Memory B cell (primary cell): ENCODE results near the gene SLCO2A1.

Experiments used
- ATAC-seq: fragments of 150-1000 bp; cut with Tn5 transposase; 2 replicates; pipeline ENCODE4 v1.10.0; 2021; ENCODE audit warnings: low read depth, mild to moderate bottlenecking, moderate library complexity
- DNase-seq, 2 donors: peaks; one replicate each; pipeline ENCODE4 v3.0.0; 2022; ENCODE audit warnings: low spot score in 2 of 2
- H3K27ac Mint-ChIP-seq: one replicate; pipeline ENCODE4 v1.8.0; 2022; ENCODE audit warnings: mild to moderate bottlenecking, moderate library complexity, mixed read lengths
- H3K27me3 Mint-ChIP-seq: one replicate; pipeline ENCODE4 v1.8.0; 2022; ENCODE audit warnings: mixed read lengths
- H3K36me3 Mint-ChIP-seq: one replicate; pipeline ENCODE4 v1.8.0; 2022; ENCODE audit warnings: mild to moderate bottlenecking, mixed read lengths
- H3K4me1 Mint-ChIP-seq: one replicate; pipeline ENCODE4 v1.8.0; 2022; ENCODE audit warnings: mixed read lengths
- H3K4me3 Mint-ChIP-seq: one replicate; pipeline ENCODE4 v1.8.0; 2022; ENCODE audit warnings: mild to moderate bottlenecking, moderate library complexity, mixed read lengths
- H3K9me3 Mint-ChIP-seq: one replicate; pipeline ENCODE4 v1.8.0; 2022; ENCODE audit warnings: mixed read lengths

The SLCO2A1 gene

DNA sequence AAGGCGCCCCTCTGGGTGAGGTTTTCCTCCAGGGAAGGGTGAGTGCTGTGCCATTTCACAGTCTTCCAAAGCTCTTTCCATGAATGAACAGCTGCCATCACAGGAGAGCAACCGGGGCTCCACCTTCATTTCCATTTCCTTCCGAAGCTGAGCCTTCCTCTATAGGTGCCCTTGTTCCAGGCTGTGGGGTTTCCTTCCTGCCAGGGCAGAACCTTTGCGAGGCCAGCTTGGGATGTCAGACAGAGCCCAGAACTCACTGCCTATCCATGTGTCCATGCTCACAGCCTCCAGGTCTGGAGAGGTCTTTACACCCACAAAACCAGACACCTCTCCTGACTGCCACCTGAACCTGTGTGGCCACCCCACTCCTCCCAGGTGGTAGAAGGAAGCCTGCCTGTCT is 49.2 kb downstream of the SLCO2A1 start:
- no peak overlapping the region for H3K27ac Mint-ChIP-seq
- DNase-seq (no peak), ATAC-seq (no peak)
- H3K9me3 Mint-ChIP-seq = no peaks in the 10 kb centered on the region
- H3K36me3 Mint-ChIP-seq = no peaks in the 10 kb centered on the region
- no peaks in the 10 kb centered on the region for H3K4me1 Mint-ChIP-seq
- peaks cover 15% of the 10 kb centered on the region for H3K27me3 Mint-ChIP-seq
- no peak overlapping the region for H3K4me3 Mint-ChIP-seq

DNA sequence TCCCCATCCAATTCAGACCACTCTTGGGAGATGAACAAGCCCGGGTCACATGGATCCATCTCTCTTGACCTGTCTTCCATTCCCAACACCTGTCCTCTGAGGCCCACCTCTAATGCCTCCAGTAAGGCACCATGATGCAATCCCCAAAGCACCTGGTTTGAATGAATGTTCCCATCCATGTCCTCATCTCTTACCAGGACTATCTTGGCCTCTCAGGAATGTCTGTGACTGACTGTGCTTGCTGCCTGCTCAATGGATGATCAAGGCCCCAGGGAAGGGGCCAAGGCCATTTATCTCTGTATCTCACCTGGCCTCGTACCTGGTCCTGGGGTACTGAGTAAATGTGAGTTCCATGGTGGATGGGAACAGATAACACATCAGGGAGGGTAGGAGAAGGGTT is 49.7 kb downstream of the SLCO2A1 start:
- Mint-ChIP-seq H3K9me3 (no peaks in the 10 kb centered on the region), H3K4me3 (no peak overlapping the region), H3K4me1 (no peaks in the 10 kb centered on the region), H3K27ac (no peak overlapping the region), H3K36me3 (no peaks in the 10 kb centered on the region), H3K27me3 (peaks cover 18% of the 10 kb centered on the region)
- DNase-seq (no peak), ATAC-seq (no peak)

DNA sequence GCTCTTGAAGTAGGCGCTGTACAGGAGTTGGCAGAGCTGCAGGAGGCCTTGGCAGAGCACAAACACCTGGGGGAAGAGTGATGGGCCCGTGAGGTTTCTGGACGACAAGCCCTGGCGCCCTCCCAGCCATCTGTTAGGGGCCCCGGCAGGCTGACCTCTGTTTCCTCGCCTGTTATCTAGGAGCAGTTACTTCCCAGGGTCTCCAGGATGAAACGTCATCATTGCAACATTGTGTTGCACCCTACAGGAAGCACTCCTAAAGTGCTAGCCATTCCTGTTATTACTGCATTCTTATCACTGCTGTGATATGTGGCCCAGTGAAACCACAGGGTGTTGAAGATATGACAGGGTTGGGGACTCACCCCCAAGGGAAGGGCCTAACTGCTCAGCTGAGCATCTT is 50.2 kb downstream of the SLCO2A1 start:
- Mint-ChIP-seq H3K4me3 (no peak overlapping the region), H3K36me3 (no peaks in the 10 kb centered on the region), H3K4me1 (no peaks in the 10 kb centered on the region), H3K27me3 (peaks cover 19% of the 10 kb centered on the region), H3K27ac (no peak overlapping the region), H3K9me3 (no peaks in the 10 kb centered on the region)
- ATAC-seq = no peak
- no peak for DNase-seq

DNA sequence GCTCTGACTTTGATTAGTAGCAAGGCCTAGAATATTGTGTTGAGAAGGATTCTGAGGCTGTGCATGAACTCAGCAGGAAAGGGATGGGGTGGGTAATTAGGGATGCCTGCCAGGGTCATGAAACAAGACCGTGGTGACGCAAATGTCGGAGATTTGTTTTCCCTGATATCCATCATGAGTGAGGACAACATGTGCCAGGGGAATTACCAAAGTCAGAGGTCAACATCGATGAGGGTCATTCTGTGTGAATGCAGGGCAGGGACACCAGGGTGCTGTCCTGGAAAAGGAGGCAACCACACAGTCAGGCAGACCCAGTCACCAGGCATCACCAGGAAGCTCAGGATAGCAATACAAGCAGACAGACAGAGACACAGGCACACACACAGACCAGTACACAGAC is 52.2 kb downstream of the SLCO2A1 start:
- H3K4me1 Mint-ChIP-seq = no peaks in the 10 kb centered on the region
- DNase-seq = no peak
- no peaks in the 10 kb centered on the region for H3K9me3 Mint-ChIP-seq
- no peak for ATAC-seq
- H3K4me3 Mint-ChIP-seq = no peak overlapping the region
- H3K27ac Mint-ChIP-seq = no peak overlapping the region
- peaks cover 11% of the 10 kb centered on the region for H3K27me3 Mint-ChIP-seq
- no peaks in the 10 kb centered on the region for H3K36me3 Mint-ChIP-seq

DNA sequence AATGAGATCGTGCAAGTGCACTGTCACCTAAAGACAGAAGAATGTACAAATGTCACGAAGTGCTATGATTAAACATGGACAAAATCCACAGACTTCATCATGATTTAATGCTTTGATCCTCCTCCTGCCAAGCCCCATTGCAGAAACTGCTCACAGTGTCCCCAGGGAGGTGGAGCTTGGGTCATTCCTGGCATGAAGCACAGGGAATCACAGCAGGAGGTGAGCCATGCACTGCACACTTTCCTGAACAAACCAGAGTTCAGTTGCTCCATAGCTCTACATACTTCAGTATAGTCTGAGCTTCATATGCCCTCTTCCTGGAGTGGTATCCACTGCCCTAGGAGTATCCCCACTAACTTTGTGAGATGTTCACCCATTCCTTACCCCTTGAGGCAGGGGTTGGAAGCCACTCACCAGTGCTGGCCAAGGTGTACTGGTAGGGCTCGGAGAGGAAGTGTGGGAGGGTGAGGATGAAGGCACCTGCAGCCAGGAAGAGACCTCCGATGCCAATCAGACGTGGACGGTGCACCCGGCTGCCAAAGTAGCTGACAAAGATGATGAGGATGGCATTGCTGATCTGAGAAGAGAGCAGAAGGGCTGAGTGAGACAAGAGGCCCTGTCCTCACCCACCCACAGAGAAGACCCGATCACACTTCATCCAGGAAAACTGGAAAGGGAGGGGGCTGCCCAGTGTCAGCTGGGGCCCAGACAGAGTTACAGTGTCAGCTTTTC is 56.3 kb downstream of the SLCO2A1 start:
- DNase-seq = no peak
- Mint-ChIP-seq H3K27me3 (peaks cover 17% of the 10 kb centered on the region), H3K9me3 (peaks cover 3% of the 10 kb centered on the region), H3K27ac (no peak overlapping the region), H3K4me3 (no peak overlapping the region), H3K36me3 (peaks cover 2% of the 10 kb centered on the region), H3K4me1 (no peaks in the 10 kb centered on the region)
- no peak for ATAC-seq

DNA sequence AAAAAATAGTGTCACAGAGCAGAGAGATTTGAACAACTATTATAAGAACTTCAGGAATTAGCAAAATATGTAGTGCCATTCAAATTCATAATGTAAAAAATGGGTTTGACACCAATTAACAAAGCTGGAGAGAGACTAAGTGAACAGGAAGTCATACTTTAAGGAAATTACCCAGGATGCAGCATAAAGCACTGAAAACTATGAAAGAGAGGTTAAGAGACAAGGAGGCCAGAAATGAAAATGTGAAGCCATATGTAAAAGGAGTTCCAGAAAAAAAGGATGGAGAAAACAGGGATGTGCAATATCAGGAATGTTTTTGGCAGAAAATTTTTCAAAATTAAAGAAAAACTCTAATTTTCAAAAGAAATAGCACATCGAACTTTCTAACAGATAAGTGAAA is 57.6 kb downstream of the SLCO2A1 start:
- no peak overlapping the region for H3K4me3 Mint-ChIP-seq
- no peaks in the 10 kb centered on the region for H3K4me1 Mint-ChIP-seq
- H3K27ac Mint-ChIP-seq = no peak overlapping the region
- no peak for ATAC-seq
- DNase-seq = no peak
- peaks cover 18% of the 10 kb centered on the region for H3K27me3 Mint-ChIP-seq
- peaks cover 3% of the 10 kb centered on the region for H3K9me3 Mint-ChIP-seq
- H3K36me3 Mint-ChIP-seq = peaks cover 2% of the 10 kb centered on the region

DNA sequence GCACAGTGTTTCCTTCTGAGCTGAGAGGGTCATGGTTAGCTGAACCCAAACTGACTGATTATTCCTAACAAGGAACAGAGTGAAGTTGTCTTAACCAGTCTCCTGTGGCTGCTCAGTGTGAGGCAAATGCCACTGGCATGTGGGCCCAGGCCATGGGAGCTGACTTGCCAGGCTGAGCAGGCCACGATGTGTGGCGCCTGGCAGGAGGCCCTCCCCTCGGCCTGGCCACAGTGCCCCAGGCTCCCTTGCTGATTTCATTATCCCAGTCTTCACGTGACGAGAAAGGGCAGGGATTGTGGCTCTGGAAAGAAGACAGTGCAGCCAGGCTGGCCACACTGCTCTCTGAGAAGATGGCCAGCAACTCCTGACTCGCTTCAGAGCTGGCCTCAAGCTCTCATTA is 58.8 kb downstream of the SLCO2A1 start:
- peaks cover 15% of the 10 kb centered on the region for H3K27me3 Mint-ChIP-seq
- ATAC-seq (no peak), DNase-seq (no peak)

DNA sequence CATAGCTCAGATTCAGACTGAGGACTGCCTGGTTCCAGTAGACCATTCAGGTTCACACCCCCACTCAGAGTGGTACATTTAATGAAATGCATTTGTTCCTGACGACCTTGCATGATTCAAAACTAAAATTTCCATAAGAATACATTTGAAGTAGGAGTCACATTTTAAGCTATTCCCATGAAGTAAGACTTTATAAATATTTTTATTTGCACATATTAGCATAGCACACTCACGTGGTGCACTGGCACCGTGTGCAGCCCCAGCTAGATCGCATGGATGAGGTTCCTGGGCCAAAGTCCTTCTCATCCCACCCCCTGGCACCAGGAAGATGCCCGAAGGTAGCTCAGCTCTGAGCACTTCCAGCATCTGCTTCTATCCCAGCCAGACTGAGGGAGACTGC is 59.4 kb downstream of the SLCO2A1 start:
- Mint-ChIP-seq H3K27me3 (peaks cover 15% of the 10 kb centered on the region), H3K36me3 (peaks cover 2% of the 10 kb centered on the region), H3K27ac (no peak overlapping the region), H3K4me3 (no peak overlapping the region), H3K9me3 (peaks cover 3% of the 10 kb centered on the region), H3K4me1 (no peaks in the 10 kb centered on the region)
- DNase-seq (no peak), ATAC-seq (no peak)

More for the DNA sequence above, 58.8 kb downstream of the SLCO2A1 start:
- Mint-ChIP-seq H3K4me3 (no peak overlapping the region), H3K4me1 (no peaks in the 10 kb centered on the region), H3K36me3 (peaks cover 2% of the 10 kb centered on the region), H3K9me3 (peaks cover 3% of the 10 kb centered on the region), H3K27ac (no peak overlapping the region)

DNA sequence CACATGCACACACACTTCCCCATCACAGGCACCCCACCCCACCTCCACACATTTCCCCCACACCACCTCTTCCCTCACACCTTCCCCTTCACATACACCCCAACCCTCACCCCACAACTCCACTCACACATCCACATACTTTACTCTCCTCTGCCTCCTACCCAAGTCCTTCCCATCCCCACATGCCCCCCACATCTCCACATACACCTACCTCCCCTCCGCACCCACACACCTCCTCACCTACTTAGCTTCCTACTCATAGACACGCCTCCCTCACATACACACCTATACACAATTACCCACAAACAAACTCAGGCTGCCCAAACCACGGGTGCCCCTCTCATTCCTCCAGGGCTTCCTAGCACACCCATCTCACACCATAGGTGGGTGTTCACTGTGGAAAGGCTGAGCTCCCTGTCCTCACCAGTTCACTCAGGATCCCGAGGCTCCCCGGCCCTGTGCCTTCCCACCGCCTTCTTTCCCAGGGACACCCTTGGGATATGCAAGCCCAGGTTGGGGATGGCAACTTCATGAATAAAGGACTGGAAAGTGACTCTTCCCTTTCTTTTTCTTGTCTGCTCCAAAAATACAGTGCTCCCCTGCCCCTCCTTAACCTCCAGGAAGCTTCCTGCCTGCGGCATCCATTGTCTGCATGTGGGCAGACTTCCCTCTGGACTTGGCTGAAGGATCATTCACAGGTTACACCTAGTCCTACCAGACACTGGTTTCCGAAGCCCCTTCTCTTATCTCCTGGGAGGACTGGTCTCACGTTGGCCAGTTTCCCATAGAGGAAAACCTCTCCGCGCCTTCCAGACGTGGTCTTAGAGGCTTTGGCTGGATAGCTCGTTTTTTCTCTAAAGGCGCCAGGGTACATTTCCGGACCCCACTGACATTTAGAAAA is 61.5 kb downstream of the SLCO2A1 start:
- peaks cover 2% of the 10 kb centered on the region for H3K36me3 Mint-ChIP-seq

DNA sequence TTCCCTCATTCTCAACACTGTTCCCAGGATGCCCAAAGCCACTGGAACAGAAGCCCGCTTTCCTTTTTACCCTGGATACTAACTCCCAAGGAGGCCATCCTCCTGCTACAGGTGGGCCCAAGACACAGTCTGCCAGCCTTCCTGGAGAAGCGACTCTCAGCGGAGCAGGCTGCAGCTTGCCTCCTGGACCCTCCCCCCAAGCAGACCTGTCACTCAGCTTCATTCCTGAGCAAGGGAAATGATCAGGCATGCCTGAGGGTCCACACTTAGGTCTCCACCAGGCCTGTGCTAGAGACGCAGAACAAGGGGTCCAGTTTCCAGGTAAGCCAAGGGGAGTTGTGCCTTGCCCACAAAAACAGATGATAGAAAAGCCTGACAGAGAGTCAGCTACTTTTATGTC is 62.8 kb downstream of the SLCO2A1 start:
- H3K4me1 Mint-ChIP-seq = no peaks in the 10 kb centered on the region
- no peak overlapping the region for H3K27ac Mint-ChIP-seq
- ATAC-seq (no peak), DNase-seq (no peak)
- peaks cover under 1% of the 10 kb centered on the region for H3K9me3 Mint-ChIP-seq
- peaks cover 6% of the 10 kb centered on the region for H3K27me3 Mint-ChIP-seq
- H3K4me3 Mint-ChIP-seq = no peak overlapping the region
- no peaks in the 10 kb centered on the region for H3K36me3 Mint-ChIP-seq

More for the DNA sequence above, 61.5 kb downstream of the SLCO2A1 start:
- Mint-ChIP-seq H3K4me1 (no peaks in the 10 kb centered on the region), H3K4me3 (no peak overlapping the region), H3K27me3 (peaks cover 9% of the 10 kb centered on the region), H3K27ac (no peak overlapping the region), H3K9me3 (peaks cover 3% of the 10 kb centered on the region)
- no peak for ATAC-seq
- no peak for DNase-seq

DNA sequence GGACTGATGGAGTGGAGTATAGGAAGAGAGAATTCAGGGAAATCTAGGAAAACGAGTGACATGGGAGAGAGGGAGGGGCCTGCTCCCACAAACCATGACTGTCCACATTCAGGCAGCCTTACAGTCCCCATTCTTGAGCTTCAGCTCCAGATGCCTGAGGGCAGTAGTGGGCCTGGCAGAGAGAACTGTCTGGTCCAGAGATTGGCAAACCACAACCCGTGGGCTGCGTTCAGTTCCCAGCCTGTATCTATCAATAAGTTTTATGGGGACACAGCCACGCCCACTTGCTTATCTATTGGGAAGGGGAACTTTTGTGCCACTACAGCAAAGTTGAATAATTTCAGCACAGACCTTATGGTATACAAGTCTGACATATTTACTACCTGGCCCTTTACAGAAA is 63.8 kb downstream of the SLCO2A1 start:
- no peak for ATAC-seq
- DNase-seq = no peak
- H3K27me3 Mint-ChIP-seq = peaks cover 6% of the 10 kb centered on the region
- H3K4me1 Mint-ChIP-seq = no peaks in the 10 kb centered on the region
- H3K36me3 Mint-ChIP-seq = no peaks in the 10 kb centered on the region
- H3K4me3 Mint-ChIP-seq = no peak overlapping the region
- H3K27ac Mint-ChIP-seq = no peak overlapping the region
- no peaks in the 10 kb centered on the region for H3K9me3 Mint-ChIP-seq

DNA sequence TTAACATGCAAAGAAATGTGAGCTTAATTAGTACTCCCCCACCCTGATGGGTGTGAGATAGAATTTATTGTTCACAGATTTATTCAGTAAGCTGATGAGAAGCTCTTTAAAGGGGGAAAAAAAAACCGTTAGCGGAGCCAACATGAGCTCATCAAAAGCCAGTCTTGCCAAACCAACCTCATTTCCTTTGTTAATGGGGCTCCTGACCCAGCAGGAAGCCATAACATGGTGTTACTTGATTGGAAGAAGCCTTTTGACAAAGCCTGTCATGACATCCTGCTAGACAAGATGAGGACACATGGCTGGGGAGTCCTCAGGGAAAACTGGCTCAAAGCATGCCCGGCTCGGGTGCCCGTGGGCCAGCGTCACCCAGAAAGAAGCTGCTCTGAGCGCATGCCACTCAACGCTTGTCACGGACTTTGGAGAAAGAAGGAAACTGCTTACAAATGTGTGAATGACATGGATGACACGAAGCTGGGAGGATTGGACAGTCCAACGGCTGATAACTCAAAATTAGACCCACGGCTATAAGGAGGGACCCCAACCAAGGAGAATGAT is 64.6 kb downstream of the SLCO2A1 start:
- H3K9me3 Mint-ChIP-seq = peaks cover 3% of the 10 kb centered on the region
- no peaks in the 10 kb centered on the region for H3K36me3 Mint-ChIP-seq
- no peak for DNase-seq
- peaks cover 8% of the 10 kb centered on the region for H3K27me3 Mint-ChIP-seq
- no peaks in the 10 kb centered on the region for H3K4me1 Mint-ChIP-seq
- H3K27ac Mint-ChIP-seq = no peak overlapping the region
- H3K4me3 Mint-ChIP-seq = no peak overlapping the region
- ATAC-seq = no peak

DNA sequence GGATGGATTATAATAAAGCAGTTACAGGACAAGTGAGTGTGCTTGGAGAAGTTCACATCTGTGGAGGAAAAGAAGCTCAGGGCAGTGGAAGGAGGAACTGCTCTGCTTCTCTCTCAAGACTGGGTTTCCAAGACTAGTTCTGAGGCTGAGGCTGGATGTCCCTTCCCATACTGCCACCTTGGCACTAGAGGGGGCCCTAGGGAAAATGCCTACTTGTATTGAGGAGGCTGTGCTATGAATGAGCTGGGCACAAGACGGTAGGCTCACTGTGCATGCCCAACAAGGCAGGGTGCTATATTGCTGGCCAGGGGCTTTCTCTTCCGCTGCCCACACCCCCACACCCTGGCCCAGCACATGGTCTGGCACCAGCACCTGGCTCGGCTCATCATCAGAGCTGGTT is 65.2 kb downstream of the SLCO2A1 start:
- no peak for DNase-seq
- H3K4me1 Mint-ChIP-seq = no peaks in the 10 kb centered on the region
- no peaks in the 10 kb centered on the region for H3K36me3 Mint-ChIP-seq
- H3K27ac Mint-ChIP-seq = no peak overlapping the region
- H3K4me3 Mint-ChIP-seq = no peak overlapping the region
- ATAC-seq = no peak
- H3K9me3 Mint-ChIP-seq = peaks cover 4% of the 10 kb centered on the region
- H3K27me3 Mint-ChIP-seq = peaks cover 8% of the 10 kb centered on the region

DNA sequence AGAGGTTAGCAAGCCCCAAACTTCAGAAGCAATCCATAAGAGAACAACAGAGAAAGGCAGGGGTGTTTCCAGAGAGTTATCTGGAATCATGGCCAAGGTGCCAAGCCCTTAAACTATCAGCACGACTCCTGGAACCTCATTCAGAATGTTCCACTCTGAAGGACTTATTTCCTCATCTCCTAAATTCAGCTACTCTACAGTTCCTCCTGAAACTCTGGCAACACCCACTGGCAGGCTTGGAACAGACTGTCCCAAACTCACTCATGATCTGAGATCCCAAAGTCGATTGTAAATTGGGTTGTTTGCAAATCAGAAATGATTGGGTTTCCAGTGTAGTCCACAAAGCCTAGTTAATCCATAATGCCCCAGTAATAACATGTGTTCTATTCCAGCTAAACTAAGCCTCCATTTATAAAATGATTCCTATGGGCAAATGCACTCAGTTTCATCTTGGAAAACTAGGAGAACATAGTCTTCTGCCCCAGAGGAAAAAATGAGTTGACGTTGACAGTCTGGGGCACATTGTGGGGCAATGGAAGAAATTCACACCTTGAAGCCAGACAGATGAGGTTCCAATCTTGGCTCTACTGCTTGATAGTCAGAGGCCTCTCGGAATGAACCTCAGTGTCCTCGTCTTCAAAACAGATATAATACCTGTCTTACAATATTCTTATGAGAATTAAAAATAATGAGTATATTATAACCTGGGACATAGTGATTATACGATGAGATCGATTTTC is 65.9 kb downstream of the SLCO2A1 start:
- Mint-ChIP-seq H3K4me3 (no peak overlapping the region), H3K27ac (no peak overlapping the region), H3K9me3 (peaks cover 4% of the 10 kb centered on the region), H3K36me3 (no peaks in the 10 kb centered on the region), H3K4me1 (no peaks in the 10 kb centered on the region), H3K27me3 (peaks cover 8% of the 10 kb centered on the region)
- ATAC-seq = no peak
- no peak for DNase-seq
